Loucy (cell line): ENCODE measurements around the gene SSTR5.

Experiments
- H2AFZ ChIP-seq: fragments of 200-600 bp; sonication (generic); 2 replicates; pipeline ENCODE4 v1.6.0; 2016; ENCODE audit warnings: antibody characterized with exemption, mild to moderate bottlenecking, low read length, moderate library complexity
- H3F3A ChIP-seq: fragments of 200-600 bp; 2 replicates; pipeline ENCODE4 v1.6.0; 2016; ENCODE audit warnings: antibody characterized with exemption, low read depth, mild to moderate bottlenecking
- H3K27me3 ChIP-seq: fragments of 200-600 bp; sonication (generic); 2 replicates; pipeline ENCODE4 v1.6.1; 2014; ENCODE audit warnings: low read length, mild to moderate bottlenecking; ENCODE audit not compliant: insufficient read depth, poor library complexity, severe bottlenecking
- H3K36me3 ChIP-seq: fragments of 200-600 bp; sonication (generic); 2 replicates; pipeline ENCODE4 v1.6.1; 2016; ENCODE audit warnings: low read length; ENCODE audit not compliant: insufficient read depth
- H3K4me1 ChIP-seq: fragments of 200-600 bp; sonication (generic); 2 replicates; pipeline ENCODE4 v1.5.1; 2014; ENCODE audit warnings: low read length, mild to moderate bottlenecking; ENCODE audit not compliant: insufficient read depth, poor library complexity, severe bottlenecking
- H3K4me2 ChIP-seq: fragments of 200-600 bp; sonication (generic); 2 replicates; pipeline ENCODE4 v1.6.0; 2014; ENCODE audit warnings: antibody characterized with exemption, low read length, low read depth, mild to moderate bottlenecking; ENCODE audit not compliant: poor library complexity, severe bottlenecking
- H3K4me3 ChIP-seq: fragments of 200-600 bp; sonication (generic); 2 replicates; pipeline ENCODE4 v1.5.1; 2014; ENCODE audit warnings: low read length, mild to moderate bottlenecking, mixed read lengths; ENCODE audit not compliant: poor library complexity, severe bottlenecking
- H3K79me2 ChIP-seq: fragments of 200-600 bp; sonication (generic); 2 replicates; pipeline ENCODE4 v1.6.1; 2014; ENCODE audit warnings: low read length; ENCODE audit not compliant: insufficient read depth
- H3K9ac ChIP-seq: fragments of 200-600 bp; sonication (generic); 2 replicates; pipeline ENCODE4 v1.6.0; 2014; ENCODE audit warnings: mild to moderate bottlenecking, low read depth, low read length, moderate library complexity; ENCODE audit not compliant: poor library complexity, severe bottlenecking
- H3K9me2 ChIP-seq: fragments of 200-600 bp; sonication (generic); replicated peaks from 2 replicates; pipeline ENCODE4 v1.6.1; 2016; ENCODE audit warnings: low read depth, low read length, mixed read lengths
- H3K9me3 ChIP-seq: fragments of 200-600 bp; sonication (generic); 2 replicates; pipeline ENCODE4 v1.6.1; 2014; ENCODE audit warnings: mild to moderate bottlenecking, antibody characterized with exemption, low read length, low read depth; ENCODE audit not compliant: insufficient read depth
- H4K20me1 ChIP-seq: fragments of 200-600 bp; sonication (generic); 2 replicates; pipeline ENCODE4 v1.6.0; 2014; ENCODE audit warnings: antibody characterized with exemption, low read length, mild to moderate bottlenecking; ENCODE audit not compliant: insufficient read depth, poor library complexity, severe bottlenecking
- CTCF ChIP-seq: fragments of 200-600 bp; sonication (generic); conservative IDR thresholded peaks from 2 replicates; pipeline ENCODE4 v1.5.1; 2014; ENCODE audit warnings: mild to moderate bottlenecking, antibody characterized with exemption, low read length
- EZH2phosphoT487 ChIP-seq: fragments of 200-600 bp; IDR thresholded peaks from 2 replicates; pipeline ENCODE4 v1.6.1; 2018; ENCODE audit warnings: antibody characterized with exemption, mild to moderate bottlenecking, moderate library complexity, borderline replicate concordance

Gene SSTR5

GRCh38 chr16:1101573-1102332 lies 29.2 kb downstream of the SSTR5 start:
- Histone ChIP-seq H3K9me3 (no peaks in the 10 kb centered on the region), H3K9ac (no peak overlapping the region), H3K36me3 (no peaks in the 10 kb centered on the region), H3K4me2 (no peak overlapping the region), H3K27me3 (no peaks in the 10 kb centered on the region), H3K79me2 (no peaks in the 10 kb centered on the region), H4K20me1 (no peaks in the 10 kb centered on the region), H3K4me1 (no peaks in the 10 kb centered on the region), H3F3A (no peaks in the 10 kb centered on the region), H3K4me3 (no peak overlapping the region), H3K9me2 (no peaks in the 10 kb centered on the region), H2AFZ (no peak overlapping the region)
- no peak for TF ChIP-seq CTCF
- no peak for TF ChIP-seq EZH2phosphoT487

GRCh38 chr16:1102333-1102700 lies 29.8 kb downstream of the SSTR5 start:
- no peaks in the 10 kb centered on the region for H3K27me3 ChIP-seq
- H3K4me3 ChIP-seq: no peak overlapping the region
- no peaks in the 10 kb centered on the region for H3F3A ChIP-seq
- H3K9ac ChIP-seq: no peak overlapping the region
- no peaks in the 10 kb centered on the region for H3K9me3 ChIP-seq
- H3K79me2 ChIP-seq: no peaks in the 10 kb centered on the region
- TF ChIP-seq CTCF (no peak), EZH2phosphoT487 (no peak)
- H4K20me1 ChIP-seq: no peaks in the 10 kb centered on the region
- H3K4me2 ChIP-seq: no peak overlapping the region
- no peaks in the 10 kb centered on the region for H3K36me3 ChIP-seq
- no peak overlapping the region for H2AFZ ChIP-seq
- no peaks in the 10 kb centered on the region for H3K4me1 ChIP-seq
- no peaks in the 10 kb centered on the region for H3K9me2 ChIP-seq

GRCh38 chr16:1102921-1103635 lies 30.5 kb downstream of the SSTR5 start:
- H2AFZ ChIP-seq: no peak overlapping the region
- H3K4me2 ChIP-seq: no peak overlapping the region

More at GRCh38 chr16:1102921-1103635, 30.5 kb downstream of the SSTR5 start:
- Histone ChIP-seq H3K36me3 (no peaks in the 10 kb centered on the region), H3F3A (no peaks in the 10 kb centered on the region), H3K9ac (no peak overlapping the region), H3K4me3 (no peak overlapping the region), H3K9me2 (no peaks in the 10 kb centered on the region), H3K9me3 (no peaks in the 10 kb centered on the region), H3K4me1 (no peaks in the 10 kb centered on the region), H3K27me3 (no peaks in the 10 kb centered on the region), H3K79me2 (no peaks in the 10 kb centered on the region), H4K20me1 (no peaks in the 10 kb centered on the region)
- TF ChIP-seq CTCF (peak; percentile 27; the same call in 1 of the 2 replicates), EZH2phosphoT487 (no peak)
